Esophagus muscularis mucosa (tissue), 4 donors: ENCODE measurements around the gene MTTP. TPM values are rescaled to one million over a fixed set of nuclear protein-coding genes. Genes with fewer than 3 reads are reported as not detected.
A peak's percentile ranks its signal among the peaks of the same experiment; 100 is the strongest.

Experiments used
- DNase-seq: peaks from one replicate; pipeline ENCODE4 v3.0.0-alpha.2; 2017; ENCODE audit errors: extremely low spot score
- H3K27ac ChIP-seq, 4 donors: fragments of 200-600 bp; sonication (generic); replicated peaks in 1 of 4; 1 replicate in 3 of 4; 2 replicates in 1 of 4; pipeline ENCODE4 v1.5.1; 2016 to 2019; ENCODE audit warnings: mild to moderate bottlenecking in 1 of 4
- H3K27me3 ChIP-seq, 4 donors: fragments of 200-600 bp; sonication (generic); one replicate each; pipeline versions ENCODE4 v1.5.1 to v1.6.0; 2016 to 2019
- H3K36me3 ChIP-seq, 4 donors: fragments of 200-600 bp; sonication (generic); one replicate each; pipeline ENCODE4 v1.5.1; 2016 to 2019
- H3K4me1 ChIP-seq, 4 donors: fragments of 200-600 bp; sonication (generic); one replicate each; pipeline ENCODE4 v1.5.1; 2016 to 2019
- H3K4me3 ChIP-seq, 4 donors: fragments of 200-600 bp; sonication (generic); 1 replicate in 2 of 4; 2 replicates in 2 of 4; pipeline ENCODE4 v1.5.1; 2016 to 2019; ENCODE audit warnings: mild to moderate bottlenecking in 4 of 4, moderate library complexity in 1 of 4
- H3K9me3 ChIP-seq, 4 donors: fragments of 200-600 bp; sonication (generic); 1 replicate in 3 of 4; 2 replicates in 1 of 4; pipeline ENCODE4 v1.5.1; 2016 to 2019
- EP300 ChIP-seq: sonication (generic); formaldehyde crosslinking; IDR thresholded peaks from one replicate; pipeline ENCODE4 v1.6.1; 2017; ENCODE audit warnings: antibody characterized with exemption
- POLR2A ChIP-seq: fragments of 450-650 bp; IDR thresholded peaks from one replicate; pipeline ENCODE4 v1.6.1; 2017; ENCODE audit warnings: antibody characterized with exemption, moderate library complexity, mild to moderate bottlenecking, low read depth
- POLR2AphosphoS5 ChIP-seq, 2 donors: sonication (generic); formaldehyde crosslinking; IDR thresholded peaks; one replicate each; pipeline ENCODE4 v1.6.1; 2017; ENCODE audit warnings: antibody characterized with exemption in 2 of 2
- WGBS: methylation state at CpG from one replicate; pipeline ENCODE4 v1.1.5; 2018; 5-methylcytosine and 5-hydroxymethylcytosine counted together
- intact Hi-C: fragments of 100-400 bp; cut with DNase I; formaldehyde crosslinking; loops from one replicate; pipeline ENCODE4 v1.15.1; 2023
- total RNA-seq, 4 donors: library from RNA; depleted of rRNA; stranded (reverse); fragments of >200 nt; gene quantifications; one replicate each; pipeline versions ENCODE4 v1.1.0 to v1.2.1, GENCODE V29; 2016
- TF ChIP-seq, protein P1 (sequence below), 3 experiments: fragments of 200-600 bp in 2 of 3; fragments of 450-650 bp in 1 of 3; sonication (generic) in 2 of 3; IDR thresholded peaks; one replicate each; pipeline ENCODE4 v1.5.1; 2017 to 2019; ENCODE audit warnings: antibody characterized with exemption in 3 of 3, mild to moderate bottlenecking in 2 of 3, moderate library complexity in 1 of 3

Gene MTTP
- total RNA-seq, 4 donors from 2014 or later, result 0.45 to 1.2 (median 0.70) TPM

GRCh38 chr4:99655308-99656081 is 80.9 kb downstream of the MTTP start:
- H3K4me3 ChIP-seq, result no peak overlapping the region
- DNase-seq, result no peak
- TF ChIP-seq POLR2A (no peak), POLR2AphosphoS5 (IDR thresholded peaks at IDR 0.05) (peak; percentile 13 to 14)
- peaks cover 18 to 52% (median 37%) of the 10 kb centered on the region in 4 donors for H3K4me1 ChIP-seq
- 43% methylated on average over 9 of the region's 9 CpGs for WGBS
- H3K36me3 ChIP-seq, result no peaks in the 10 kb centered on the region
- no peaks in the 10 kb centered on the region for H3K27me3 ChIP-seq
- H3K27ac ChIP-seq, result peak overlapping the region; percentile 62 to 71 (median 66)
- no peaks in the 10 kb centered on the region for H3K9me3 ChIP-seq
- intact Hi-C loops, result no loop called here

- H3K27me3 ChIP-seq, result no peaks in the 10 kb centered on the region
- peak within 1 kb of the TSS; percentile 61 to 71 (median 66) for H3K27ac ChIP-seq
- no peaks in the 10 kb centered on the region for H3K9me3 ChIP-seq
- H3K4me3 ChIP-seq, result no peak within 1 kb of the TSS
- TF ChIP-seq EP300 (no peak), POLR2AphosphoS5 (IDR thresholded peaks at IDR 0.05) (peak in 1 of 2 donors; percentile 43)
- WGBS, result 43% methylated on average over 1 of the region's 1 CpG
- peaks cover 18 to 52% (median 37%) of the 10 kb centered on the region in 4 donors for H3K4me1 ChIP-seq
- no peaks in the 10 kb centered on the region for H3K36me3 ChIP-seq
- intact Hi-C loops, result no loop called here
- no peak for DNase-seq
These were observed 83.2 kb downstream of the MTTP start, which contains the start of gene C4orf54 for GRCh38 chr4:99657798-99658197. TSS of gene C4orf54 (minus strand) at chr4:99657828. CDS start at chr4:99654648, 3,180 bp downstream.

DNA sequence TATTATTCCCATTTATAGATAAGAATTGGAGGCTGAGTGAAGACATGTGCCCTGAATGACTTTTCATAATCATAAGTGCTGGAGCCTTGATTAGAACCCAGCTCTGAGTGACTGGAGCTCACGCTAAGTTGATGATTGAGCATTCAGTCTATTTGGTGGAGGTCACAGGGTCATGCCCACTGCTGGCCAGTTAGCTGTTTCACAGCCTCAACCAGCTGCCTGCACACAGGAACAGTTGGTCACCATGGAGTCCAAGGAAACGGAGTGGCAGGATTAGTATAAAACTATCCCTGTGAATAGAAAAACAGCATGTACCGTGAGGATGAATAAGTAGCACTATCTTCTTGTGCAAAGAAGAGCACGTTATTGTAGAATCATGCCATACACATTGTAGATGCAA is 84.0 kb downstream of the MTTP start:
- H3K27me3 ChIP-seq, result no peaks in the 10 kb centered on the region
- DNase-seq, result no peak
- no peaks in the 10 kb centered on the region for H3K9me3 ChIP-seq
- no peak overlapping the region for H3K4me3 ChIP-seq
- peaks cover 18 to 52% (median 37%) of the 10 kb centered on the region in 4 donors for H3K4me1 ChIP-seq
- H3K36me3 ChIP-seq, result no peaks in the 10 kb centered on the region
- no peak for TF ChIP-seq EP300
- TF ChIP-seq, protein P1, sequence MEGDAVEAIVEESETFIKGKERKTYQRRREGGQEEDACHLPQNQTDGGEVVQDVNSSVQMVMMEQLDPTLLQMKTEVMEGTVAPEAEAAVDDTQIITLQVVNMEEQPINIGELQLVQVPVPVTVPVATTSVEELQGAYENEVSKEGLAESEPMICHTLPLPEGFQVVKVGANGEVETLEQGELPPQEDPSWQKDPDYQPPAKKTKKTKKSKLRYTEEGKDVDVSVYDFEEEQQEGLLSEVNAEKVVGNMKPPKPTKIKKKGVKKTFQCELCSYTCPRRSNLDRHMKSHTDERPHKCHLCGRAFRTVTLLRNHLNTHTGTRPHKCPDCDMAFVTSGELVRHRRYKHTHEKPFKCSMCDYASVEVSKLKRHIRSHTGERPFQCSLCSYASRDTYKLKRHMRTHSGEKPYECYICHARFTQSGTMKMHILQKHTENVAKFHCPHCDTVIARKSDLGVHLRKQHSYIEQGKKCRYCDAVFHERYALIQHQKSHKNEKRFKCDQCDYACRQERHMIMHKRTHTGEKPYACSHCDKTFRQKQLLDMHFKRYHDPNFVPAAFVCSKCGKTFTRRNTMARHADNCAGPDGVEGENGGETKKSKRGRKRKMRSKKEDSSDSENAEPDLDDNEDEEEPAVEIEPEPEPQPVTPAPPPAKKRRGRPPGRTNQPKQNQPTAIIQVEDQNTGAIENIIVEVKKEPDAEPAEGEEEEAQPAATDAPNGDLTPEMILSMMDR (IDR thresholded peaks at IDR 0.05), result no peak
- no peak for TF ChIP-seq POLR2A
- TF ChIP-seq POLR2AphosphoS5 (IDR thresholded peaks at IDR 0.05), result no peak
- peak overlapping the region; percentile 52 to 71 (median 66) for H3K27ac ChIP-seq
- 90% methylated on average over 4 of the region's 4 CpGs for WGBS
- intact Hi-C loops, result no loop called here

DNA sequence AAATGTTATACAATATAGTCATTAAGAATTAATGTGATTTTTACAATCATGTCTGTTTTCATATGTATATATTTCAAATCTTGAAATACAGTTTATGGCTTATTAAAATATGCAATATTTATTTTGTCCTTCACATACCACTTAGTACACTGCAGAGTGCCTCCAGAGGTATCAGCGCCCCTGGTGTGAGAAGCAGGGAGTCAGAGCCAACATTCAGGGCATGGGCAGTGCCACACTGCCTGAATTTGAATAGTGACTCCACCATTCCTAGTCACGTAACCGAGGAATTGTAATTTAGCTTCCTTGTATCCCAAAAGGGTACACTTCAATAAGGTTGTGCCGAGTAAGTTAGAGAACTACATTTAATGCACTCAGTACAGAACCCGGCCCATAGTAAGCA is 87.3 kb downstream of the MTTP start:
- no peak overlapping the region for H3K27ac ChIP-seq
- H3K27me3 ChIP-seq, result no peaks in the 10 kb centered on the region
- peaks cover 8 to 45% (median 33%) of the 10 kb centered on the region in 4 donors for H3K4me1 ChIP-seq
- no peaks in the 10 kb centered on the region for H3K9me3 ChIP-seq
- 84% methylated on average over 5 of the region's 5 CpGs for WGBS
- H3K36me3 ChIP-seq, result no peaks in the 10 kb centered on the region
- H3K4me3 ChIP-seq, result no peak overlapping the region
- TF ChIP-seq, protein P1 (IDR thresholded peaks at IDR 0.05), result no peak
- TF ChIP-seq POLR2AphosphoS5 (IDR thresholded peaks at IDR 0.05), result no peak
- DNase-seq, result no peak
- intact Hi-C loops, result no loop called here

GRCh38 chr4:99664716-99665115 is 90.1 kb downstream of the MTTP start:
- H3K4me3 ChIP-seq, result no peak overlapping the region
- no peaks in the 10 kb centered on the region for H3K27me3 ChIP-seq
- TF ChIP-seq, protein P1 (IDR thresholded peaks at IDR 0.05), result no peak
- TF ChIP-seq EP300 (no peak), POLR2A (no peak)
- H3K36me3 ChIP-seq, result no peaks in the 10 kb centered on the region
- H3K27ac ChIP-seq, result peak overlapping the region in 2 of 4 donors; percentile 3 to 16
- DNase-seq, result no peak
- peaks cover 0 to 20% (median 18%) of the 10 kb centered on the region in 4 donors for H3K4me1 ChIP-seq
- intact Hi-C loops, result no loop called here
- H3K9me3 ChIP-seq, result no peaks in the 10 kb centered on the region
